ENCODE data around the gene TMEM266.

Gene TMEM266

GRCh38 chr15:76162036-76162398 is 102.2 kb downstream of the TMEM266 start:
- DNase-seq (ENCODE audit: low spot score), result no peak

DNA sequence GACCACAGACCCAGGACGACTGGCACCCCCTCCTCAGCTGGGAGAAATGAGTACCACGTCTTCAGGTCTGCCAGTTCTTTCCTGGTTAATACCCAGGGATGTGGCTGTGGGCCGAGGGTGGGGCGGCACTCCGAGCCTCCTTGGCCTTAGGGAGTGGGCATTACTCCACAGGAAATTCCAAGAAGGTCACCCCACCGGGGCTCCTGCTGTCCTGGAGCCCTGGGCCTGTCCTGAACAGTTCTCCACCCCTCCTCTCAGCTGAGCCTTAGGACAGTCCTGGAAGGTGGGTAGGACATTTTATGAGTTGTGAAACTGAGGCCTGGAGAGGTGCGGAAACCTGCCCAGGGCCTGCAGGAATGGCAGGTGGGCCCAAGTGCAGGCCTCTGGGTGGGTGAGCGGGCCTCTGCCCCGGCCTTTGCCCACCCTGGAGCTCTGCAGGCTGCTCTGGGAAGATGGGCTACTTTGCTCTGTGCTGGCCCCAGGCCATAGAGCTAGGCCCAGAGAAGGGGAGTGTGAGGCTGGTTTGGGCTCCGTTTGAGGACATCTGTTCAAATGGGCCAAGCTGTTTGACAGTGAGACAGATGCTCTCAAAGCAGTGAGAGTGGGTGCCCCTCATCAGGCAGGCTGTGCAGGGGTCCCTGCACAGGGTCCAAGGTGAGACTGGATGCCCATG is 103.1 kb downstream of the TMEM266 start:
- DNase-seq (ENCODE audit: low spot score), result no peak

- peak; percentile 92 for DNase-seq (ENCODE audit: low spot score)
Measured at GRCh38 chr15:76163457-76164295, 103.9 kb downstream of the TMEM266 start.

GRCh38 chr15:76164602-76165001 is 104.8 kb downstream of the TMEM266 start:
- DNase-seq (ENCODE audit: low spot score), result no peak

DNA sequence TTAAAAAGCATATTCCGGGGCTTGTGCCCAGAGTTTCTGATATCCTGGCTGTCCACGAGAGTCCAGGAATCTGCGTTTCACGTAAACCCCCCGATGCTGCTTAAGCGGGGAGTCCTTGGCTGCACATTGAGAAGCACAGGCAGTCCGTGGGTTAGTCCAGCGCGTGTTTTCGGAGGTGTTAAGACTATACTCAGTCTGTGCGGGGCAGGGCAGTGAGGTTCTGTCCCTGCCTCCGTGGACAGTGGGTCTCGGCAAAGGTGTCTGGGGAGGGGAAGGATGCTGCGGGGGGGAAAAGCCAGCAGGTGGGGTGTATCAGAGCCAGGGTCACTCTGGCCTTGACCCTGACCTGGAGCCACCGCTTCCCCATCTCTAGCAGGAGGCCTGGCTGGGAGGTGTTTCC is 106.2 kb downstream of the TMEM266 start:
- DNase-seq (ENCODE audit: low spot score), result no peak

- no peak for DNase-seq (ENCODE audit: low spot score)
Measured at GRCh38 chr15:76168237-76168984, 108.6 kb downstream of the TMEM266 start.

DNA sequence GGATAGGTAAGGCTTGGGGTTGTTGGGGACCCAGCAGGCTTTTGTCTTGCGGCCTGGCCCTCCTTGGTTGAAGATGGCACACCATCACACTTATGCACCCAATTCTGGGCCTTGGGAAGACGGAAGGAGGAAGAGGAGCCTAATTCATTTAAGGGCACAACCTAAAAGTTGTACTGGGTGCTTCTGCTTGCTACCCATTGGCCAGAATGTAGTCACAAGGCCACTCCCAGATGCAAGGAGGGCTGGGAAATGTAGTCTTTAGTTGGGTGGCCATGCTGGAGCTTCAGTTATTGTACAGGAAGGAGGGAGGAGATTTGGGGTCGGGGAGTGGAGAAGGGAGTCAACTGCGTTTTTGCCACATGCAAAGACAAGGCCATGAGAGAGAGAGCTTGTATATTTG is 109.2 kb downstream of the TMEM266 start:
- peak; percentile 56 for DNase-seq (ENCODE audit: low spot score)

- peak; percentile 74 for DNase-seq (ENCODE audit: low spot score)
Measured at GRCh38 chr15:76169911-76170800, 110.4 kb downstream of the TMEM266 start.

GRCh38 chr15:76172782-76173181 is 113.0 kb downstream of the TMEM266 start:
- no peak for DNase-seq (ENCODE audit: low spot score)

GRCh38 chr15:76173317-76173834 is 113.6 kb downstream of the TMEM266 start:
- no peak for DNase-seq (ENCODE audit: low spot score)

GRCh38 chr15:76174654-76175053 is 114.9 kb downstream of the TMEM266 start:
- DNase-seq (ENCODE audit: low spot score), result no peak

DNA sequence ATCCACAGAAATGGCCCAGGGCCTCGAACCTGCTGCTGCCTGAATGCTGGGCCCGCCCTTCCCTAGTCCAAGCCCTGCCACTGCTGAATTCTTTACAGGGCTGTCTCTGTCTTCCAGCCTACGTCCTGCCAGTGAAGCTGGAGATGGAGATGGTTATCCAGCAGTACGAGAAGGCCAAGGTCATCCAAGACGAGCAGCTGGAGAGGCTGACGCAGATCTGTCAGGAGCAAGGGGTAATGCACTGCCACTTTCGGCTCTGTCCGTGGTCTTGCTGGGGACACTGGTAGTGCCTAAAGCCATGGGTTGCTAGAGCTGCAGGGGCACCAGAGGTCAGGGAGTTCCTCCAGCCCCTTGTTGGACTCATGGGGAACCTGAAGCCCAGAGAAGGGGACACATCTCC is 115.7 kb downstream of the TMEM266 start:
- no peak for DNase-seq (ENCODE audit: low spot score)

GRCh38 chr15:76176059-76176458 is 116.3 kb downstream of the TMEM266 start:
- DNase-seq (ENCODE audit: low spot score), result no peak

- DNase-seq (ENCODE audit: low spot score), result no peak
Measured at GRCh38 chr15:76176487-76177085, 116.8 kb downstream of the TMEM266 start.

GRCh38 chr15:76177491-76178040 is 117.8 kb downstream of the TMEM266 start:
- peak; percentile 91 for DNase-seq (ENCODE audit: low spot score)

DNA sequence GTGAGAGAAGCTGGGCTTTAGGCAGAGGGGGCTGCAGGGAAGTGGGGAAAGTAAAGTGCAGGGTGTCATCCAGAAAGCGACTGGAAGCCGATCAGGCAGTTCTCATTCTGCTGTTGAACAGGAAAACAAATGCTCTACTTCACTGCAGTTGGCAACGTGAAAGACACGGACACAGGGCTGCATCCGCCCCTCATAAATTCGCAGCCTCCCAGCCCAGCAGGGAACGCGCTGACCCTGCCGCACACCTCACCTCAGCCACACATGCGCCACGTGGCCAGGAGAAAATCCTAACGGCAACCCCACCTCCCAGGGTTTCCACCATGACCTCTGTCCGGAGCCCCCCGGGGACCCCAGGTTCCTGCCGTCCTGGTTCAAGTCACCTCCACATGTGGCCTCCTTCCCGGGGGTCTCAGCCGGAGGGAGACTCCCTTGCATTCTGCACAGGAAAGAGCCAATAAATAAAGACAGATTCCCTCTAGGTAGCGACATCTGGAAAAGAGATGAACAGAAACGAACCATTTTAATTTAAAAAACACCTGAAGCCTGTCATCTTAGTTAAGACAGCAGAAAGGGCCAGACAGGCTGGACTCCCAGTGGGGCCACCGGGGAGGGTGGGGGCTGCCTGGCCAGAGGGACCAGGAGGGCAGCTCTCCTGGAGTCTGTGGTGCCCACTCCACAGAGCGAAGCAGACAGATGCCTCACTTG is 118.7 kb downstream of the TMEM266 start:
- DNase-seq (ENCODE audit: low spot score), result no peak

DNA sequence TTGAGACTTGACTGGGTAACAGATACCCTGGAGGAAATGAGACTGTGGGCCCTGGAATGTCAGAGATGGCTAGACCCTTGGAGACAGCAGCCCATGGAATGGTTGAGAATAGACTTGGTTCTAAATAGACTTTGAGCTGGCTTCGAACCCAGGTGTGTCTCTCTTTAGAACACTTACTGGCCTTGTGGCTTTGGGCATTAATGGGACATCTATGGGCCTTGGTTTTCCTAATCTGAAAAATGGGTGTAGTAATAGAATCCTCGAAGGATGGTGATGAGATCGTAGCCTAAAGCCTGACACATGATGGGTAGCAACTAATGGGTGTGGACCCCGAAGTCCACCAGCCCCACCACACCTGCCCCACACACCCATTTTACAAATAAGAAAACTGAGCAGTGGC is 119.2 kb downstream of the TMEM266 start:
- DNase-seq (ENCODE audit: low spot score), result no peak

DNA sequence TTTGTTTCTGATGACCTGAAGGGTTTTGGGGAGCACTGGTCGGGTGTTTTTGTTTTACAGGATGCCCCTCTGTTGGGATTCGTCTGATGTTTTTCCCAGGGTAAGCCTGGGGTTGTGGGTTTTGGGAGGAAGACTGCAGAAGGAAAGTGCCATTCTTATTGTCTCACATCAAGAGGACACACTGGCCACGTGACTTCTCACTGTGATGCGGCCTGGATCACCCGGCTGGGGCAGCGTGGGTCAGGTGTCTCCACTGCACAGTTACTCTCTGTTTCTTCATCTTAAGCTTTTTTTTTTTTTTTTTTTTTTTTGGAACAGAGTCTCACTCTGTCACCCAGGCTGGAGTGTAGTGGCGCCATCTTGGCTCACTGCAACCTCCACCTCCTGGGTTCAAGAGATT is 120.5 kb downstream of the TMEM266 start:
- DNase-seq (ENCODE audit: low spot score), result no peak

GRCh38 chr15:76181705-76182107 is 121.9 kb downstream of the TMEM266 start:
- DNase-seq (ENCODE audit: low spot score), result no peak

DNA sequence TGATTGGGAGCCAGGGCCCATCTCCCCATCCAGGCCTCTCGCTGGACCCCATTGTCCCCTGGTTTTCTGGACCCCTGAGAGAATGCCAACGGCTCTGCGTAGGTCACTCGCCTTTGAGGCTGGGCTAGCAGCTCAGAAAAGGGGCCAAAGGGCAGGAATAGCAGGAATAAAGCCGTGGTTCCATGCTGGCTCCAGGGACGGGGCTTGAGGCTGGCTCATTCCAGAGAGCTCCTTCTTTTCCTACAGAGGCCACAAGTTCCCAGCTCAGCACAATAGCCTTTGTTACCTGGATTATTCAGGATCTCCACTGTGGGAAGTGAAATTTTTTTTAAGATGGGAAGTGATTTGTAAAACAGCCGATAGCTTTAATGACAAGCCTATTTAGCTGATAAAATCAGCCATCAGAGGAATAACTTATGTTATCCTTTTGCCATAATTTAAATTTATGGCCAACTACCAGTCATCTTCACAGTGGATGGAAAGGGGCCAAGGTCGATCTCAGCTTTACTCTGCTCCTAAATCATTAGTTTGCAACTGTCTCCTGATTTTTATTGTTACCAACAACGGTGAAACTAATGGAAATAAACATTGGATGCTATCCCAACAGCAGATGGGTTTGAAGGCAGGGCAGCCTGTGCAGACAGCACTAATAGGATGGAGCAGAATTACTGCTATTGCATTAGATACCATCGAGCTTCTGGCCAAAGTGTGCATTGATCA is 124.3 kb downstream of the TMEM266 start:
- no peak for DNase-seq (ENCODE audit: low spot score)

Measured in GM03348 (cell line).